Astrocyte of the cerebellum (primary cell): ENCODE data around the gene CDH22.

Experiments
- DNase-seq: peaks from one replicate; pipeline ENCODE4 v3.0.0-alpha.2; 2011; ENCODE audit warnings: low read depth
- H3K4me3 ChIP-seq: 2 replicates; pipeline ENCODE4 v1.5.1; 2011; ENCODE audit warnings: mild to moderate bottlenecking, low read depth, low read length, moderate library complexity
- CTCF ChIP-seq: IDR thresholded peaks from 2 replicates; pipeline ENCODE4 v1.5.1; 2012; ENCODE audit warnings: low read length, low read depth, moderate library complexity, mild to moderate bottlenecking; ENCODE audit errors: missing control alignments
- in situ Hi-C: cut with HindIII; loops from 2 replicates; pipeline ENCODE4 v1.10.0; 2017; ENCODE audit warnings: low sequenced_read_pairs

The CDH22 gene

GRCh38 chr20:46308258-46309157, at the start of gene CDH22:
Gene CDH22 (minus strand): TSS chr20:46308498. CDS start chr20:46251294, 57,204 bp downstream.
- in situ Hi-C loops: no loop called here
- no peak for DNase-seq

GRCh38 chr20:46357030-46357514, 48.8 kb upstream of the CDH22 start:
- no peak overlapping the region for H3K4me3 ChIP-seq
- no peak for TF ChIP-seq CTCF
- no peak for DNase-seq
- in situ Hi-C loops: no loop called here

More at GRCh38 chr20:46308258-46309157, at the start of gene CDH22:
- H3K4me3 ChIP-seq: no peak within 1 kb of the TSS
- peak; percentile 24 for TF ChIP-seq CTCF

GRCh38 chr20:46356195-46357029, 48.1 kb upstream of the CDH22 start:
- no peak overlapping the region for H3K4me3 ChIP-seq
- in situ Hi-C loops: no loop called here
- TF ChIP-seq CTCF: no peak
- DNase-seq: no peak

- no peak for DNase-seq
- no peak overlapping the region for H3K4me3 ChIP-seq
- in situ Hi-C loops: no loop called here
- TF ChIP-seq CTCF: no peak
Observed at GRCh38 chr20:46355778-46356177, 47.5 kb upstream of the CDH22 start.

GRCh38 chr20:46354920-46355654, 46.8 kb upstream of the CDH22 start:
- no peak for TF ChIP-seq CTCF
- no peak overlapping the region for H3K4me3 ChIP-seq
- in situ Hi-C loops: no loop called here
- no peak for DNase-seq

GRCh38 chr20:46354207-46354555, 45.9 kb upstream of the CDH22 start:
- in situ Hi-C loops: no loop called here
- no peak for TF ChIP-seq CTCF
- H3K4me3 ChIP-seq: no peak overlapping the region
- no peak for DNase-seq
